Endodermal cell (in vitro differentiated cells): ENCODE data around the gene P2RX7. TPM values are rescaled to one million over a fixed set of nuclear protein-coding genes. Genes with fewer than 3 reads are reported as not detected.

Source experiments
- DNase-seq: peaks from one replicate; pipeline ENCODE4 v3.0.0-alpha.2; 2017
- H3K27ac ChIP-seq: 2 replicates; pipeline ENCODE4 v1.5.1; 2013; ENCODE audit warnings: mild to moderate bottlenecking, low read depth, low read length, moderate library complexity
- H3K27me3 ChIP-seq: 2 replicates; pipeline ENCODE4 v1.6.1; 2013; ENCODE audit warnings: mild to moderate bottlenecking, low read length, moderate library complexity; ENCODE audit not compliant: insufficient read depth, control insufficient read depth, poor library complexity, severe bottlenecking
- H3K36me3 ChIP-seq: 2 replicates; pipeline ENCODE4 v1.7.0; 2013; ENCODE audit warnings: mild to moderate bottlenecking, low read length, moderate library complexity; ENCODE audit not compliant: control insufficient read depth, insufficient read depth
- H3K4me1 ChIP-seq: one replicate; pipeline ENCODE4 v1.7.0; 2013; ENCODE audit warnings: low read length; ENCODE audit not compliant: control insufficient read depth, insufficient read depth
- H3K4me3 ChIP-seq: 2 replicates; pipeline ENCODE4 v1.5.1; 2013; ENCODE audit warnings: mild to moderate bottlenecking, low read length, moderate library complexity
- H3K9ac ChIP-seq: 2 replicates; pipeline ENCODE4 v1.6.1; 2013; ENCODE audit warnings: mild to moderate bottlenecking, low read length, moderate library complexity; ENCODE audit not compliant: poor library complexity, severe bottlenecking; ENCODE audit errors: extremely low read depth
- H3K9me3 ChIP-seq: 2 replicates; pipeline ENCODE4 v1.6.1; 2013; ENCODE audit warnings: mild to moderate bottlenecking, low read length, moderate library complexity; ENCODE audit not compliant: control insufficient read depth
- H3K27ac Mint-ChIP-seq: 2 replicates; pipeline ENCODE4 v1.8.0; 2020; ENCODE audit warnings: mixed read lengths
- H3K27me3 Mint-ChIP-seq: 2 replicates; pipeline ENCODE4 v1.8.0; 2021; ENCODE audit warnings: mild to moderate bottlenecking, mixed read lengths; ENCODE audit not compliant: insufficient read depth
- H3K36me3 Mint-ChIP-seq: 2 replicates; pipeline ENCODE4 v1.8.0; 2020; ENCODE audit warnings: low read depth, mixed read lengths
- H3K4me1 Mint-ChIP-seq: 2 replicates; pipeline ENCODE4 v1.8.0; 2020; ENCODE audit warnings: mixed read lengths
- H3K4me3 Mint-ChIP-seq: 2 replicates; pipeline ENCODE4 v1.8.0; 2020; ENCODE audit warnings: mild to moderate bottlenecking, moderate library complexity, mixed read lengths
- H3K9me3 Mint-ChIP-seq: 2 replicates; pipeline ENCODE4 v1.8.0; 2020; ENCODE audit warnings: mild to moderate bottlenecking, mixed read lengths
- WGBS, 2 experiments: methylation state at CpG; one replicate each; pipeline versions ENCODE4 v1.1.5 to v1.1.7; 2013; ENCODE audit warnings: missing lambda C conversion rate in 2 of 2, mixed read lengths in 1 of 2; ENCODE audit not compliant: insufficient coverage in 1 of 2, insufficient read length in 1 of 2; 5-methylcytosine and 5-hydroxymethylcytosine counted together
- total RNA-seq, 2 donors: library from RNA; stranded (reverse); fragmentation: NEBNext Ultra II Directional in 1 of 2; extraction: Animal tissue kit (Norgen Biotek cat#: 25700) in 1 of 2; gene quantifications; 2 replicates in 1 of 2; 3 replicates in 1 of 2; pipeline ENCODE4 v1.2.1, GENCODE V29; 2021
- TF ChIP-seq, protein P1 (sequence below): fragments of 200-600 bp; sonication (generic); conservative IDR thresholded peaks from 2 replicates; pipeline ENCODE4 v1.5.0; 2021; ENCODE audit warnings: antibody characterized with exemption, mild to moderate bottlenecking

Gene P2RX7
- total RNA-seq, 2 donors from 2014 or later, result 0.18 TPM; not detected in 1

DNA sequence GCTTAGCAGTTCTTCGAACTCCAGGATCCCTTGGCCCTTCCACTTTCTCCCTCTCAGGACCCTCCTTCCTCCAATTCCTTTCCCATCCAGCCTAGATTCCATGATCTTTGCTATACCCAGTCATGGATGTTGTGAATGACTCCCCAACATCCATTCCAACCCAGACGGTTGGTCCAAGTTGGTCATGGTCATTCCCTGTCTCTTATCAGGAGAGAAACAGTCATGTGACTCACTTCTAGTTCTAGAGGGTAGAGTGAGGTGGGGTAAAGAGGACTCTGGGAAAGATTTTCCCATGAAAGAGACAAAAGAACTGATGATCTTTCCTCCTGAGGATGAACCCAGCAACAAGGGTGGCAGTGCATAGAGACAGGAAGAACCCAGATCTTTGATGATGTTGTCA lies 9.2 kb upstream of the P2RX7 start:
- 94 to 100% methylated on average over 1 to 2 of the region's 2 CpGs for WGBS, 2 experiments

DNA sequence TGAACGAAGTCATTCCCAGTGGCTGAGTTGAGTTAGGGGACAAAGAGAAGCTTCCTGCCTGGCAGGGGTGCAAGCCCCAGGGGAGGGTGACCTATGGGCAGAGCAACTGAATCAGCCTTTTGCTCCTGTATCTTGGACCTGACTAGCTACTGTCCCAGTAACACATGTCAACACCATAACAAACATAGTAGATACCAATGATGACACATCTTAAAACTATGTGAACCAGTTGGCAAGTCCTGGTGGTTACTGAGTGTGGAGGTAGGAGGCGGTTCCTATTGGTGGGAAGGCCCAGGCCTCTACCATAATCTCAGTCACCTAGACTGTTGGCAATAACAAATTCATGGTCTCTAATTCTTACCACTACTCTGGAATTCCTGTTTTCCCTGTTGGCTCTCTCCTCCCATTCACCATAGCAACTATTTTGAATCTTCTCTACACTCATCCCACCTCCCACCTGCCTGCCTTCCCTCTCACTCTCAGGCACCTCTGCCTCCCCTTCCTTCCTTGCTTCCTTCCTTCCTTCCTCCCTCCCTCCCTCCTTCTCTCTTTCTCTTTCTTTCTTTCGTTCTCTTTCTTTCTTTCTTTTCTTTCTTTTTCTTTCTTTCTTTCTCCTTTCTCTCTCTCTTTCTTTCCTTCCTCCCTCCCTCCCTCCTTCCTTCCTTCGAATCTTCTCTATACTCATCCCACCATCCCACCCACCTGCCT lies 8.1 kb upstream of the P2RX7 start:
- 83 to 89% methylated on average over 3 to 4 of the region's 4 CpGs for WGBS, 2 experiments
- peak; percentile 79 for DNase-seq

More for the DNA sequence above, 9.2 kb upstream of the P2RX7 start:
- H3K4me3 Mint-ChIP-seq, result no peak overlapping the region
- Histone ChIP-seq H3K9ac (no peak overlapping the region), H3K9me3 (no peaks in the 10 kb centered on the region), H3K27me3 (peaks cover 12% of the 10 kb centered on the region), H3K36me3 (no peaks in the 10 kb centered on the region), H3K27ac (no peak overlapping the region), H3K4me3 (no peak overlapping the region), H3K4me1 (no peaks in the 10 kb centered on the region)
- H3K9me3 Mint-ChIP-seq, result no peaks in the 10 kb centered on the region
- no peaks in the 10 kb centered on the region for H3K4me1 Mint-ChIP-seq
- H3K27ac Mint-ChIP-seq, result no peak overlapping the region
- TF ChIP-seq, protein P1, sequence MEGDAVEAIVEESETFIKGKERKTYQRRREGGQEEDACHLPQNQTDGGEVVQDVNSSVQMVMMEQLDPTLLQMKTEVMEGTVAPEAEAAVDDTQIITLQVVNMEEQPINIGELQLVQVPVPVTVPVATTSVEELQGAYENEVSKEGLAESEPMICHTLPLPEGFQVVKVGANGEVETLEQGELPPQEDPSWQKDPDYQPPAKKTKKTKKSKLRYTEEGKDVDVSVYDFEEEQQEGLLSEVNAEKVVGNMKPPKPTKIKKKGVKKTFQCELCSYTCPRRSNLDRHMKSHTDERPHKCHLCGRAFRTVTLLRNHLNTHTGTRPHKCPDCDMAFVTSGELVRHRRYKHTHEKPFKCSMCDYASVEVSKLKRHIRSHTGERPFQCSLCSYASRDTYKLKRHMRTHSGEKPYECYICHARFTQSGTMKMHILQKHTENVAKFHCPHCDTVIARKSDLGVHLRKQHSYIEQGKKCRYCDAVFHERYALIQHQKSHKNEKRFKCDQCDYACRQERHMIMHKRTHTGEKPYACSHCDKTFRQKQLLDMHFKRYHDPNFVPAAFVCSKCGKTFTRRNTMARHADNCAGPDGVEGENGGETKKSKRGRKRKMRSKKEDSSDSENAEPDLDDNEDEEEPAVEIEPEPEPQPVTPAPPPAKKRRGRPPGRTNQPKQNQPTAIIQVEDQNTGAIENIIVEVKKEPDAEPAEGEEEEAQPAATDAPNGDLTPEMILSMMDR, result no peak
- H3K27me3 Mint-ChIP-seq, result peaks cover 26% of the 10 kb centered on the region
- no peaks in the 10 kb centered on the region for H3K36me3 Mint-ChIP-seq
- DNase-seq, result no peak

DNA sequence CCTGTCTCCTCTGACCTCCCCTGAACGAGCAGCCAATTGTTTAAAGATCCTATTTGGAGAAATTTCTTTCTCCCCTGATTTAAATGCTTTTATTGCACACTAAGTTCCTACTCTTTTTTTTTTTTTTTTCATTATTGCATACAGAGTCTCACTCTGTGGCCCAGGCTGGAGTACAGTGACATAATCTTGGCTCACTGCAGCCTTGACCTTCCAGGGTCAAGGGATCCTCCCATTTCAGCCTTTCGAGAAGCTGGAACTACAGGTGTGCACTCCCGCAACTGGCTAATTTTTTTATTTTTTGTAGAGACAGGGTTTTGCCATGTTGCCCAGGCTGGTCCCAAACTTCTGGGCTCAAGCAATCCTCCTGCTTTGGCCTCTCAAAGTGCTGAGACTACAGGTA lies 5.2 kb upstream of the P2RX7 start:
- no peaks in the 10 kb centered on the region for H3K36me3 Mint-ChIP-seq
- TF ChIP-seq, protein P1, result no peak
- H3K9ac ChIP-seq, result no peak overlapping the region
- DNase-seq, result no peak
- no peaks in the 10 kb centered on the region for H3K9me3 Mint-ChIP-seq
- H3K27me3 ChIP-seq, result no peaks in the 10 kb centered on the region
- H3K4me3 ChIP-seq, result no peak overlapping the region
- no peak overlapping the region for H3K4me3 Mint-ChIP-seq
- WGBS, 2 experiments, result 92 to 93% methylated on average over 1 to 3 of the region's 3 CpGs
- H3K27ac ChIP-seq, result no peak overlapping the region
- no peak overlapping the region for H3K27ac Mint-ChIP-seq
- no peaks in the 10 kb centered on the region for H3K4me1 ChIP-seq
- no peaks in the 10 kb centered on the region for H3K9me3 ChIP-seq
- H3K36me3 ChIP-seq, result no peaks in the 10 kb centered on the region
- H3K4me1 Mint-ChIP-seq, result peaks cover 1% of the 10 kb centered on the region
- H3K27me3 Mint-ChIP-seq, result peaks cover 23% of the 10 kb centered on the region

More for the DNA sequence above, 8.1 kb upstream of the P2RX7 start:
- TF ChIP-seq, protein P1, result no peak
- Histone ChIP-seq H3K36me3 (no peaks in the 10 kb centered on the region), H3K9ac (no peak overlapping the region), H3K4me1 (no peaks in the 10 kb centered on the region), H3K9me3 (no peaks in the 10 kb centered on the region), H3K27me3 (peaks cover 12% of the 10 kb centered on the region), H3K4me3 (no peak overlapping the region), H3K27ac (no peak overlapping the region)
- no peaks in the 10 kb centered on the region for H3K9me3 Mint-ChIP-seq
- no peak overlapping the region for H3K27ac Mint-ChIP-seq
- H3K27me3 Mint-ChIP-seq, result peaks cover 23% of the 10 kb centered on the region
- H3K4me3 Mint-ChIP-seq, result no peak overlapping the region
- no peaks in the 10 kb centered on the region for H3K36me3 Mint-ChIP-seq
- no peaks in the 10 kb centered on the region for H3K4me1 Mint-ChIP-seq
